GM23248 (cell line): Measurements from ENCODE around the gene TIPARP. TPM values are rescaled to one million over a fixed set of nuclear protein-coding genes. Genes with fewer than 3 reads are reported as not detected.
A peak's percentile ranks its signal among the peaks of the same experiment; 100 is the strongest.
"Not testable (repeated sequence)": the region's sequence is repeated elsewhere in the genome, so short reads cannot be mapped to it uniquely, and the experiment has no call there.

Experiments used
- DNase-seq: peaks from one replicate; pipeline ENCODE4 v3.0.0-alpha.2; 2015
- H2AFZ ChIP-seq: fragments of 200-600 bp; sonication (generic); 2 replicates; pipeline ENCODE4 v1.6.1; 2016; ENCODE audit warnings: antibody characterized with exemption
- H3F3A ChIP-seq: fragments of 200-600 bp; sonication (generic); 2 replicates; pipeline ENCODE4 v1.6.1; 2016; ENCODE audit warnings: mild to moderate bottlenecking, antibody characterized with exemption, mixed run types; ENCODE audit not compliant: insufficient read depth
- H3K27ac ChIP-seq: fragments of 200-600 bp; sonication (generic); 2 replicates; pipeline ENCODE4 v1.5.1; 2016; ENCODE audit warnings: mild to moderate bottlenecking
- H3K27me3 ChIP-seq: fragments of 200-600 bp; sonication (generic); replicated peaks from 2 replicates; pipeline ENCODE4 v1.6.1; 2016; ENCODE audit warnings: mild to moderate bottlenecking; ENCODE audit not compliant: insufficient read depth
- H3K36me3 ChIP-seq: fragments of 200-600 bp; sonication (generic); 2 replicates; pipeline ENCODE4 v1.6.1; 2016; ENCODE audit warnings: low read depth, mild to moderate bottlenecking
- H3K4me1 ChIP-seq: fragments of 200-600 bp; sonication (generic); 2 replicates; pipeline ENCODE4 v1.6.1; 2016; ENCODE audit warnings: mild to moderate bottlenecking; ENCODE audit not compliant: insufficient read depth
- H3K4me2 ChIP-seq: fragments of 200-600 bp; sonication (generic); one replicate; pipeline ENCODE4 v1.6.1; 2016; ENCODE audit warnings: mild to moderate bottlenecking; ENCODE audit not compliant: unreplicated experiment
- H3K4me3 ChIP-seq: fragments of 200-600 bp; sonication (generic); 2 replicates; pipeline ENCODE4 v1.5.1; 2016; ENCODE audit warnings: mild to moderate bottlenecking
- H3K79me2 ChIP-seq: fragments of 200-600 bp; sonication (generic); 2 replicates; pipeline ENCODE4 v1.6.1; 2016; ENCODE audit warnings: mild to moderate bottlenecking; ENCODE audit not compliant: insufficient read depth
- H3K9ac ChIP-seq: fragments of 200-600 bp; sonication (generic); 2 replicates; pipeline ENCODE4 v1.6.1; 2016; ENCODE audit warnings: mild to moderate bottlenecking
- H3K9me2 ChIP-seq: fragments of 200-600 bp; sonication (generic); 2 replicates; pipeline ENCODE4 v1.6.1; 2016; ENCODE audit warnings: mixed run types, mild to moderate bottlenecking, moderate library complexity; ENCODE audit not compliant: insufficient read depth
- H3K9me3 ChIP-seq: fragments of 200-600 bp; sonication (generic); one replicate; pipeline ENCODE4 v1.6.1; 2017; ENCODE audit warnings: low read depth
- H4K20me1 ChIP-seq: fragments of 200-600 bp; sonication (generic); 2 replicates; pipeline ENCODE4 v1.6.0; 2016; ENCODE audit not compliant: insufficient read depth
- EZH2 ChIP-seq: fragments of 200-600 bp; sonication (generic); IDR thresholded peaks from 2 replicates; pipeline ENCODE4 v1.6.1; 2018; ENCODE audit warnings: antibody characterized with exemption, mild to moderate bottlenecking; ENCODE audit not compliant: insufficient read depth, poor library complexity, severe bottlenecking
- EZH2phosphoT487 ChIP-seq: fragments of 200-600 bp; sonication (generic); IDR thresholded peaks from 2 replicates; pipeline ENCODE4 v1.6.1; 2018; ENCODE audit warnings: antibody characterized with exemption, moderate library complexity, mild to moderate bottlenecking, low read depth; ENCODE audit not compliant: insufficient read depth
- WGBS, 2 experiments: methylation state at CpG; one replicate each; pipeline ENCODE4 v1.1.6; 2015 to 2017; ENCODE audit warnings: low lambda C conversion rate in 2 of 2, low coverage in 1 of 2; ENCODE audit errors: missing lambda C conversion rate in 2 of 2; 5-methylcytosine and 5-hydroxymethylcytosine counted together
- in situ Hi-C: fragments of 300-500 bp; cut with MboI; formaldehyde crosslinking; loops from 2 replicates; pipeline ENCODE4 v1.15.0; 2020
- polyA plus RNA-seq: library from polyadenylated mRNA; unstranded; fragments of >200 nt; fragmentation: Nextera tagmentation; extraction: Ambion mirVana; gene quantifications from 2 replicates; pipeline ENCODE4 v1.2.1, GENCODE V29; 2016
- total RNA-seq: library from RNA; depleted of rRNA; stranded (reverse); fragments of >200 nt; shearing (Covaris generic); gene quantifications from 2 replicates; pipeline ENCODE4 v1.2.3, GENCODE V29; 2014

The TIPARP gene
- total and polyA plus RNA-seq, 2 experiments from 2014 or later = 35.1 to 89.5 TPM

GRCh38 chr3:156705761-156706616 is 31.6 kb downstream of the TIPARP start:
- Histone ChIP-seq H2AFZ (no peak overlapping the region), H3K4me2 (no peak overlapping the region), H3K4me3 (no peak overlapping the region), H3K27ac (peak overlapping the region; percentile 27), H3K9me2 (no peaks in the 10 kb centered on the region), H3K79me2 (peaks cover 96% of the 10 kb centered on the region), H4K20me1 (no peaks in the 10 kb centered on the region), H3K9ac (0 out of 2 replicates have a peak overlapping the region, but pooled peaks have one; percentile 6), H3K27me3 (no peaks in the 10 kb centered on the region), H3K36me3 (peaks cover 89% of the 10 kb centered on the region), H3K9me3 (no peaks in the 10 kb centered on the region), H3F3A (peaks cover 88% of the 10 kb centered on the region), H3K4me1 (peaks cover 35% of the 10 kb centered on the region)
- in situ Hi-C loops = no loop called here
- 77 to 87% methylated on average over 3 of the region's 3 CpGs for WGBS, 2 experiments
- no peak for TF ChIP-seq EZH2phosphoT487
- TF ChIP-seq EZH2 = no peak
- DNase-seq = no peak

DNA sequence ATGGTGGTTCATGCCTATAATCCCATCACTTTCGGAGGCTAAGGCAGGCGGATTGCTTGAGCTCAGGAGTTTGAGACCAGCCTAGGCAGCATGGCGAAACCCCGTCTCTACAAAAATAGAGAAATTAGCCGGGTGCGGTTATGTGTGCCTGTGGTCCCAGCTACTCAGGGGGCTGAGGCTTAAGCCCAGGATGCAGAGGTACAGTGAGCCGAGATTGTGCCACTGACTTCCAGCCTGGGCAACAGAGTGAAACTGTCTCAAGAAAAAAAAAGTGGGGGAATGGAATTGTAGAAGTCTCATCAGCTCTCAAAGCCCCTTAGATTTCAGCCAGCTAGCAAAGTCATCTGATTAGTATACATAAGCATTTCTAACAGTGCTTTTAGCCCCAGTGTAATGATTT is 33.2 kb downstream of the TIPARP start:
- in situ Hi-C loops = no loop called here
- Histone ChIP-seq H3K36me3 (peaks cover 80% of the 10 kb centered on the region), H3K27ac (0 out of 2 replicates have a peak overlapping the region, but pooled peaks have one; percentile 22)

GRCh38 chr3:156710429-156710828 is 36.0 kb downstream of the TIPARP start:
- H3F3A ChIP-seq = peaks cover 78% of the 10 kb centered on the region
- peaks cover 20% of the 10 kb centered on the region for H3K4me1 ChIP-seq
- in situ Hi-C loops = no loop called here
- no peaks in the 10 kb centered on the region for H3K9me2 ChIP-seq
- H3K36me3 ChIP-seq = peaks cover 75% of the 10 kb centered on the region
- peaks cover 63% of the 10 kb centered on the region for H3K79me2 ChIP-seq
- no peaks in the 10 kb centered on the region for H4K20me1 ChIP-seq
- H2AFZ ChIP-seq = no peak overlapping the region
- H3K4me3 ChIP-seq = no peak overlapping the region
- TF ChIP-seq EZH2 = no peak
- TF ChIP-seq EZH2phosphoT487 = no peak
- H3K9me3 ChIP-seq = no peaks in the 10 kb centered on the region
- WGBS, 2 experiments = 96% methylated on average over 1 of the region's 1 CpG
- H3K27me3 ChIP-seq = no peaks in the 10 kb centered on the region
- H3K27ac ChIP-seq = peak overlapping the region; percentile 2
- no peak overlapping the region for H3K9ac ChIP-seq
- DNase-seq = no peak
- H3K4me2 ChIP-seq = no peak overlapping the region

More for the DNA sequence above, 33.2 kb downstream of the TIPARP start:
- Histone ChIP-seq H3K9me2 (no peaks in the 10 kb centered on the region), H3K4me3 (no peak overlapping the region), H3K4me1 (peaks cover 29% of the 10 kb centered on the region), H2AFZ (no peak overlapping the region), H3F3A (peaks cover 91% of the 10 kb centered on the region), H3K4me2 (no peak overlapping the region), H3K9ac (no peak overlapping the region), H3K9me3 (no peaks in the 10 kb centered on the region), H3K27me3 (no peaks in the 10 kb centered on the region), H3K79me2 (peaks cover 84% of the 10 kb centered on the region), H4K20me1 (no peaks in the 10 kb centered on the region)
- DNase-seq = no peak
- 98 to 100% methylated on average over 7 of the region's 7 CpGs for WGBS, 2 experiments
- TF ChIP-seq EZH2phosphoT487 (no peak), EZH2 (no peak)

DNA sequence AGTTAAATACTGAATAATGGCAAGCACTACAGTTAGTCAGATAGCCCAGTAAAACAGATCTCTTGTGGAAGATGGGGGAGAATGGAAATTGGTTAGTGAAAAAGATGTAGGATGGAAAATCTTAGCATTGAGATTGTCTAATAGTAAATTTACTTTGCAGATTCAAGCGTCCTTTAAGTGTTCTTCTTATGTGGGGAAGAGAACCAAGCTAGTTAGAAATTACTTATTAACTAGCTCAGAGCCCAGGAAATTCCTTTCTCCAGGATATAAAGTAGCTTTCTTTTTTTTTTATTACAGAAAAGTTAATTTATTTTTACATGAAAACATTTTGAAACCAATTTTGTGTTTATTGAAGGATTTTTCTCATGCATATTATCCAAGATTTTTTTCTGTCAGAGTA is 36.7 kb downstream of the TIPARP start:
- peaks cover 74% of the 10 kb centered on the region for H3K36me3 ChIP-seq
- 100% methylated on average over 1 of the region's 1 CpG for WGBS, 2 experiments
- in situ Hi-C loops = no loop called here

GRCh38 chr3:156711944-156712343 is 37.6 kb downstream of the TIPARP start:
- H3K9me3 ChIP-seq, DNase-seq, in situ Hi-C loops, H2AFZ ChIP-seq, H3K4me2 ChIP-seq, H4K20me1 ChIP-seq, H3K27me3 ChIP-seq, H3K9me2 ChIP-seq, H3K9ac ChIP-seq, H3K4me3 ChIP-seq: not testable (repeated sequence)
- peak overlapping the region; percentile 14; the same call in 1 of the 2 replicates for H3K27ac ChIP-seq
- H3F3A ChIP-seq = peaks cover 77% of the 10 kb centered on the region
- WGBS, 2 experiments = 98 to 100% methylated on average over 4 of the region's 4 CpGs
- H3K4me1 ChIP-seq = 0 out of 2 replicates have a peak, but pooled peaks cover 11% of the 10 kb centered on the region
- peaks cover 72% of the 10 kb centered on the region for H3K36me3 ChIP-seq
- peaks cover 56% of the 10 kb centered on the region for H3K79me2 ChIP-seq

More for the DNA sequence above, 36.7 kb downstream of the TIPARP start:
- Histone ChIP-seq H3K9me2 (no peaks in the 10 kb centered on the region), H4K20me1 (no peaks in the 10 kb centered on the region), H3F3A (peaks cover 78% of the 10 kb centered on the region), H3K4me3 (no peak overlapping the region), H3K27ac (peak overlapping the region; percentile 2; the same call in 1 of the 2 replicates), H3K27me3 (no peaks in the 10 kb centered on the region), H3K79me2 (peaks cover 56% of the 10 kb centered on the region), H3K9ac (no peak overlapping the region), H3K4me2 (no peak overlapping the region), H3K9me3 (no peaks in the 10 kb centered on the region), H3K4me1 (peaks cover 16% of the 10 kb centered on the region), H2AFZ (no peak overlapping the region)
- DNase-seq = no peak
- TF ChIP-seq EZH2 (no peak), EZH2phosphoT487 (no peak)
